ENCODE measurements around the gene GAST. TPM values are rescaled to one million over a fixed set of nuclear protein-coding genes. Genes with fewer than 3 reads are reported as not detected.

The GAST gene
- total and polyA plus RNA-seq, 2 of the 13 experiments (the other 11 are each of a cell fraction or from before 2014, with no cell fraction given) = 0.32 to 0.42 TPM

GRCh38 chr17:41665566-41666236, 46.4 kb upstream of the GAST start (continued):
- TF ChIP-seq ATF7 (IDR thresholded peaks at IDR 0.05) (no peak), ATF7 (CRISPR knock-in tag; IDR thresholded peaks at IDR 0.05) (no peak), ELF1 (CRISPR knock-in tag; IDR thresholded peaks at IDR 0.05) (no peak), ZNF598 (CRISPR knock-in tag; IDR thresholded peaks at IDR 0.05; ENCODE audit: borderline replicate concordance) (no peak; the same call in 1 of the 2 replicates), RARG (CRISPR knock-in tag; IDR thresholded peaks at IDR 0.05; ENCODE audit: low read depth) (no peak), HNF1B (CRISPR knock-in tag; IDR thresholded peaks at IDR 0.05) (peak; percentile 49), ASH2L (IDR thresholded peaks at IDR 0.05; ENCODE audit: insufficient read length, low read depth, low read length) (no peak), SALL2 (CRISPR knock-in tag; IDR thresholded peaks at IDR 0.05) (peak; percentile 40; the same call in 1 of the 2 replicates), ZNF34 (CRISPR knock-in tag; IDR thresholded peaks at IDR 0.05; ENCODE audit: borderline replicate concordance) (no peak), KMT2B (CRISPR knock-in tag; IDR thresholded peaks at IDR 0.05) (peak; percentile 48; the same call in 1 of the 2 replicates), STAG1 (CRISPR knock-in tag; IDR thresholded peaks at IDR 0.05) (no peak; the same call in 1 of the 2 replicates), MTA3 (CRISPR knock-in tag; IDR thresholded peaks at IDR 0.05) (no peak), ZNF574 (CRISPR knock-in tag; IDR thresholded peaks at IDR 0.05) (peak; percentile 62), ZNF670 (CRISPR knock-in tag; IDR thresholded peaks at IDR 0.05; ENCODE audit: borderline replicate concordance) (no peak; the same call in 1 of the 2 replicates), HMG20A (CRISPR knock-in tag; IDR thresholded peaks at IDR 0.05; ENCODE audit: borderline replicate concordance) (0 out of 2 replicates have a peak, but pooled peaks have one; percentile 50), NR2F1 (CRISPR knock-in tag; IDR thresholded peaks at IDR 0.05) (no peak), ZNF354B (CRISPR knock-in tag; IDR thresholded peaks at IDR 0.05) (no peak), KLF15 (CRISPR knock-in tag; IDR thresholded peaks at IDR 0.05; ENCODE audit: borderline replicate concordance) (no peak), ZNF879 (CRISPR knock-in tag; IDR thresholded peaks at IDR 0.05) (0 out of 2 replicates have a peak, but pooled peaks have one; percentile 37), AGO1 (IDR thresholded peaks at IDR 0.05; ENCODE audit: low read depth, low read length, poor library complexity, severe bottlenecking) (no peak), TP53 (CRISPR knock-in tag; conservative IDR thresholded peaks at IDR 0.05) (no peak), ZNF713 (CRISPR knock-in tag; IDR thresholded peaks at IDR 0.05) (peak; percentile 88; the same call in 1 of the 2 replicates), PCBP1 (IDR thresholded peaks at IDR 0.05; ENCODE audit: borderline replicate concordance, low read depth, low read length) (no peak), NFKB2 (CRISPR knock-in tag; IDR thresholded peaks at IDR 0.05; ENCODE audit: borderline replicate concordance) (peak; percentile 35; the same call in 1 of the 2 replicates), ZNF740 (CRISPR knock-in tag; IDR thresholded peaks at IDR 0.05) (peak; percentile 25), ZNF235 (CRISPR knock-in tag; IDR thresholded peaks at IDR 0.05; ENCODE audit: borderline replicate concordance) (peak; percentile 88; the same call in 1 of the 2 replicates), ZNF773 (CRISPR knock-in tag; IDR thresholded peaks at IDR 0.05; ENCODE audit: borderline replicate concordance) (no peak)

Data from HepG2 (cell line).